Psoas muscle (tissue), 8 donors: ENCODE measurements around the gene ARG1. TPM values are rescaled to one million over a fixed set of nuclear protein-coding genes. Genes with fewer than 3 reads are reported as not detected.
"Not testable (repeated sequence)": the region's sequence is repeated elsewhere in the genome, so short reads cannot be mapped to it uniquely, and the experiment has no call there.

ENCODE experiments used
- ATAC-seq, 4 donors: fragments of 200-7000 bp; cut with Tn5 transposase; one replicate each; pipeline ENCODE4 v1.9.1; 2020; ENCODE audit warnings: moderate library complexity in 3 of 4, mild to moderate bottlenecking in 2 of 4
- DNase-seq, 2 donors: peaks; one replicate each; pipeline ENCODE4 v3.0.0-alpha.2; 2020
- H3K27ac ChIP-seq: fragments of 200-600 bp; one replicate; pipeline ENCODE4 v1.8.0; 2022
- H3K27me3 ChIP-seq, 3 donors: fragments of 200-600 bp in 1 of 3; one replicate each; pipeline versions ENCODE4 v1.6.1 to v1.8.0; 2013 to 2022; ENCODE audit warnings: low read length in 2 of 3, mild to moderate bottlenecking in 2 of 3, moderate library complexity in 1 of 3; ENCODE audit not compliant: insufficient read depth in 3 of 3
- H3K36me3 ChIP-seq, 2 donors: fragments of 200-600 bp in 1 of 2; one replicate each; pipeline versions ENCODE4 v1.6.1 to v1.8.0; 2013 to 2022; ENCODE audit warnings: low read depth in 1 of 2, mild to moderate bottlenecking in 1 of 2, moderate library complexity in 1 of 2; ENCODE audit not compliant: insufficient read depth in 1 of 2
- H3K4me1 ChIP-seq: fragments of 200-600 bp; one replicate; pipeline ENCODE4 v1.8.0; 2022
- H3K4me3 ChIP-seq: fragments of 200-600 bp; one replicate; pipeline ENCODE4 v1.8.0; 2022; ENCODE audit warnings: mild to moderate bottlenecking
- H3K9me3 ChIP-seq: fragments of 200-600 bp; one replicate; pipeline ENCODE4 v1.8.0; 2022
- WGBS, 3 donors: extraction: QIAGEN DNeasy Blood & Tissue Kit; methylation state at CpG; one replicate each; pipeline versions ENCODE4 v1.1.6 to v1.1.7; 2013; 5-methylcytosine and 5-hydroxymethylcytosine counted together
- intact Hi-C, 2 donors: fragments of 100-400 bp; cut with DNase I; formaldehyde crosslinking; loops; one replicate each; pipeline versions ENCODE4 v1.11.0 to v1.14.2; 2022
- long read RNA-seq, 2 donors: library from polyadenylated mRNA; unstranded; transcript quantifications; one replicate each; pipeline ENCODE4 v2.0.0, GENCODE V29; 2021
- polyA plus RNA-seq, 3 donors: library from polyadenylated mRNA; stranded (reverse); fragments of 200-250 nt; gene quantifications; one replicate each; pipeline ENCODE4 v1.2.3, GENCODE V29; 2013
- total RNA-seq, 4 donors: library from RNA; stranded (reverse); fragmentation: NEBNext Ultra II Directional in 2 of 4; extraction: Animal tissue kit (Norgen Biotek cat#: 25700) in 2 of 4; gene quantifications; one replicate each; pipeline versions ENCODE4 v1.2.1 to v1.2.4, GENCODE V29; 2021 to 2023
- TF ChIP-seq, protein P1 (sequence below): fragments of 200-600 bp; IDR thresholded peaks from one replicate; pipeline ENCODE4 v1.8.0; 2022; ENCODE audit warnings: antibody characterized with exemption
- donor health status: healthy with polysubstance abuse.
- donor health status: DM: no; HTN: no; CAD: no; lungs with moderate emphysema.
- donor health status: Bipolar disorder and iron deficiency.
- donor health status: healthy.
- donor health status: DM: yes; HTN: yes; CAD: no.
- donor health status: DM: no; HTN: no; CAD: no.
- donor health status: DM: no; HTN: no; CAD: no.
- donor health status: DM: yes; HTN: yes; CAD: no.

The ARG1 gene
- total RNA-seq (under 1 TPM; 0.19 to 0.59 (median 0.28) TPM), polyA plus RNA-seq (under 1 TPM in 2 of 3 donors, not detected in 1; 0.08 to 0.09 TPM)
- long read RNA-seq, donor 1: 0 reads
- long read RNA-seq, donor 2, partial matches to known transcripts: 0 of 1 reads
- long read RNA-seq, donor 2, other reads (novel, unspliced or antisense): 0 of 1 reads

DNA sequence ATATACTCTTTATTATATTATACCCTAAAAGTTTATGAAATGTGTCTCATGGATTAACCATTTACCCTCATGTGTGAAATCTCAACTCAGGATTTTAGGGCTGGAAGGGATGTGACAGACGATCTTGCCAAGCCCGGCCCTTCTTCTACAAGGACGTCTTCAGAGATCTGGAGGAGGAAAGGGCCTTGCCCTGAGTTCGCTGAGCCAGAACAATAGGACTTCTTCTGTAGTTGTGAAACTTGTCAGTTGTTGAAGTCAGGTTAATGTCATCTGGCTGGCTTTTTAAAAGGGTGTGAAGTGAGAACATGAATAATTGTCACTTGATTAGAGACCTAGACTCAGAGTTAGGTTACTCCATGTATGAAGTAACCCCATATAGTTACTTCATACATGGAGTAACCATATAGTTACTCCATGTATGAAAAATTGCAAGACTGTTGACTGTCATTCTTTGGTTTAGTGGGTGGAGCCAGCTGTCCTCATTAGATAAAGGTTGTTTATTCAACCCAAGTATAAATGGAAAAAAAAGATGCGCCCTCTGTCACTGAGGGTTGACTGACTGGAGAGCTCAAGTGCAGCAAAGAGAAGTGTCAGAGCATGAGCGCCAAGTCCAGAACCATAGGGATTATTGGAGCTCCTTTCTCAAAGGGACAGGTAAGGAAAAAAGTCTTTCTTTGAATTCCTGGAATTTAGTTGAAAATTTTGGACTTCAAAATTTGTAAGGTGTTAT, at the start of gene ARG1:
Gene ARG1, plus strand, starts transcription at position 541 of the 730 bp plus-strand sequence. Its CDS starts 57 bp downstream, at position 598.
- 85 to 91% (median 91%) methylated on average over 6 of the region's 6 CpGs for WGBS, 3 donors
- no peaks in the 10 kb centered on the region for H3K36me3 ChIP-seq
- intact Hi-C loops: no loop called here

DNA sequence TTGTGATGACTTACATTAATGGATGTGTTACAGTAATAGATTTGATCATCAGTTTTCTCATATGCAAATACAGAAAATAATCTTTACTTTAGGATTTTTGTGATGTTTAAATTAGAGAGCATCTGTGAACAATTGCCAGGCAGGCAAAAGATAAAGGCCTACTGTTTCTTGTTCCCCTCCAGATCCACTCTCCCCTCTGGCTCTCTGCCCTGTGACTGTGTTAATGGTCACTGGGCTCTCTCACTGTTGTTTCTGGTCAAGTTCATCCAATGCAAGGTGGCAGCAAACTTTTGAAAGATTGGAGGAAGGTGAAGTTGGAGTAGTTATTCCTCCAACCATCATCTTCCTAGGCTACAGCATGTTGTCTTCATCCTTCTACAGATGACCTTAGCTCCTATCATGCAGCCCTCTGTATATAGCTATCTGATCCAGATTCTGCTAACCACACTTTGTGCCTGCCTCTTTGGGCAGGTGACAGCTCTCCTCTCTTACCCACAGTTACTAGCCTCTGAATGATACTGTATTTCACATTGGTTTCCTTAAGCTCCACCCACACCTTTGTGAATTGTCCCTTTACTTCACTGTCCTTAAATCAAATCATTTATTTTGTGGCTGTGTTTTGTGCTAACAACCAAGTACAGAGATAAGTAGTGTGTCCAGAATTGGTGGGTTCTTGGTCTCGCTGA, 48.9 kb upstream of the ARG1 start:
- H3K4me1 ChIP-seq: no peaks in the 10 kb centered on the region
- H3K9me3 ChIP-seq: no peaks in the 10 kb centered on the region
- intact Hi-C loops: no loop called here
- 92 to 100% (median 96%) methylated on average over 1 of the region's 1 CpG for WGBS, 3 donors
- TF ChIP-seq, protein P1, sequence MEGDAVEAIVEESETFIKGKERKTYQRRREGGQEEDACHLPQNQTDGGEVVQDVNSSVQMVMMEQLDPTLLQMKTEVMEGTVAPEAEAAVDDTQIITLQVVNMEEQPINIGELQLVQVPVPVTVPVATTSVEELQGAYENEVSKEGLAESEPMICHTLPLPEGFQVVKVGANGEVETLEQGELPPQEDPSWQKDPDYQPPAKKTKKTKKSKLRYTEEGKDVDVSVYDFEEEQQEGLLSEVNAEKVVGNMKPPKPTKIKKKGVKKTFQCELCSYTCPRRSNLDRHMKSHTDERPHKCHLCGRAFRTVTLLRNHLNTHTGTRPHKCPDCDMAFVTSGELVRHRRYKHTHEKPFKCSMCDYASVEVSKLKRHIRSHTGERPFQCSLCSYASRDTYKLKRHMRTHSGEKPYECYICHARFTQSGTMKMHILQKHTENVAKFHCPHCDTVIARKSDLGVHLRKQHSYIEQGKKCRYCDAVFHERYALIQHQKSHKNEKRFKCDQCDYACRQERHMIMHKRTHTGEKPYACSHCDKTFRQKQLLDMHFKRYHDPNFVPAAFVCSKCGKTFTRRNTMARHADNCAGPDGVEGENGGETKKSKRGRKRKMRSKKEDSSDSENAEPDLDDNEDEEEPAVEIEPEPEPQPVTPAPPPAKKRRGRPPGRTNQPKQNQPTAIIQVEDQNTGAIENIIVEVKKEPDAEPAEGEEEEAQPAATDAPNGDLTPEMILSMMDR: no peak
- DNase-seq: no peak
- ATAC-seq: no peak
- no peak overlapping the region for H3K27ac ChIP-seq
- H3K36me3 ChIP-seq: no peaks in the 10 kb centered on the region
- no peak overlapping the region for H3K4me3 ChIP-seq
- no peaks in the 10 kb centered on the region for H3K27me3 ChIP-seq

More for the DNA sequence above, at the start of gene ARG1:
- DNase-seq (no peak), ATAC-seq (no peak)
- no peaks in the 10 kb centered on the region for H3K9me3 ChIP-seq
- TF ChIP-seq, protein P1: no peak
- H3K4me3 ChIP-seq: no peak within 1 kb of the TSS
- no peak within 1 kb of the TSS for H3K27ac ChIP-seq
- H3K27me3 ChIP-seq: no peaks in the 10 kb centered on the region
- H3K4me1 ChIP-seq: no peaks in the 10 kb centered on the region

DNA sequence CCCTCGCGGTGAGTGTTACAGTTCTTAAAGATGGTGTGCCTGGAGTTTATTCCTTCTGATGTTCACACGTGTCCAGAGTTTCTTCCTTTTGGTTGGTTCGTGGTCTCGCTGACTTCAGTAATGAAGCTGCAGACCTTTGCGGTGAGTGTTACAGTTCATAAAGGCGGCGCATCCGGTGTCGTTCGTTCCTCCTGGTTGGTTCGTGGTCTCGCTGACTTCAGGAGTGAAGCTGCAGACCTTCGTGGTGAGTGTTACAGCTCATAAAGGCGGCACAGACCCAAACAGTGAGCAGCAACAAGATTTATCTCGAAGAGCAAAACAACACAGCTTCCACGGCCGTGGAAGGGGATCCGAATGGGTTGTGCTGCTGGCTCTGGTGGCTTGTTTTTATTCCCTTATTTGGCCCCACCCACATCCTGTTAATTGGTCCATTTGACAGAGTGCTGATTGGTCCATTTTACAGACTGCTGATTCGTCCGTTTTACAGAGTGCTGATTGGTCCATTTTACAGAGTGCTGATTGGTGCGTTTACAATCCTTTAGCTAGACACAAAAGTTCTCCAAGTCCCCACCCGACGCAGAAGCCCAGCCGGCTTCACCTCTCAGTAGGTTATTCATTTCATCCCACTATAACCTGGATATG, 48.2 kb upstream of the ARG1 start:
- no peak for ATAC-seq
- intact Hi-C loops: no loop called here
- no peaks in the 10 kb centered on the region for H3K36me3 ChIP-seq
- no peak overlapping the region for H3K4me3 ChIP-seq
- no peak for DNase-seq
- H3K9me3 ChIP-seq: no peaks in the 10 kb centered on the region
- no peaks in the 10 kb centered on the region for H3K27me3 ChIP-seq
- TF ChIP-seq, protein P1: no peak
- no peak overlapping the region for H3K27ac ChIP-seq
- 91 to 95% (median 94%) methylated on average over 25 of the region's 25 CpGs for WGBS, 3 donors
- H3K4me1 ChIP-seq: no peaks in the 10 kb centered on the region

DNA sequence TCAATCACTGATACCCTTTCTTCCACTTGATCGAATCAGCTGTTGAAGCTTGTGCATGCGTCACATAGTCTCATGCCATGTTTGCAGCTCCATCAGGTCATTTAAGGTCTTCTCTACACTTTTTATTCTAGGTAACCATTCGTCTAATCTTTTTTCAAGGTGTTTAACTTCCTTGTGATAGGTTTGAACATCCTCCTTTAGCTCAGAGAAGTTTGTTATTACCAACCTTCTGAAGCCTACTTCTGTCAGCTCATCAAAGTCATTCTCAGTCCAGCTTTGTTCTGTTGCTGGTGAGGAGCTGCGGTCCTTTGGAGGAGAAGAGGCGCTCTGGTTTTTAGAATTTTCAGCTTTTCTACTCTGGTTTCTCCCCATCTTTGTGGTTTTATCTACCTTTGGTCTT, 42.1 kb upstream of the ARG1 start:
- DNase-seq, H3K36me3 ChIP-seq, H3K4me1 ChIP-seq, H3K4me3 ChIP-seq, ATAC-seq, H3K27ac ChIP-seq, H3K27me3 ChIP-seq, H3K9me3 ChIP-seq: not testable (repeated sequence)
- 81 to 92% (median 90%) methylated on average over 5 of the region's 5 CpGs for WGBS, 3 donors
- intact Hi-C loops: loop anchor here in 1 of 2 donors (10.0 kb wide), 2 partner anchors 336 to 646 kb away; no protein-coding TSS in a partner anchor

DNA sequence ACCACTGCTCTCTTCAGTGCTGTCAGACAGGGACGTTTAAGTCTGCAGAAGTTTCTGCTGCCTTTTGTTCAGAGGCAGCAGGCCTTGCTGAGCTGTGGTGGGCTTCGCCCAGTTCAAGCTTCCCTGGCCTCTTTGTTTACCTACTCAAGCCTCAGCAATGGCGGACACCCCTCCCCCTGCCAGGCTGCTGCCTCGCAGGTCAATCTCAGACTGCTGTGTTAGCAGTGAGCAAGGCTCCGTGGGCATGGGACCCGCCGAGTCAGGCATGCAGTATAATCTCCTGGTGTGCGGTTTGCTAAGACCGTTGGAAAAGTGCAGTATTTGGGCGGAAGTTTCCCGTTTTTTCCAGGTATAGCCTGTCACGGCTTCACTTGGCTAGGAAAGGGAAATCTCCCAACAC, 41.3 kb upstream of the ARG1 start:
- H3K27ac ChIP-seq, H3K27me3 ChIP-seq, DNase-seq, H3K4me1 ChIP-seq, ATAC-seq, H3K4me3 ChIP-seq, H3K36me3 ChIP-seq, H3K9me3 ChIP-seq: not testable (repeated sequence)
- intact Hi-C loops: loop anchor here in 1 of 2 donors (10.0 kb wide), 2 partner anchors 337 to 647 kb away; no protein-coding TSS in a partner anchor
- 77 to 92% (median 86%) methylated on average over 12 of the region's 12 CpGs for WGBS, 3 donors
